Chondrocyte (in vitro differentiated cells): Measurements from ENCODE around the gene NR1I3. TPM values are rescaled to one million over a fixed set of nuclear protein-coding genes. Genes with fewer than 3 reads are reported as not detected.

Experiments
- DNase-seq: peaks from one replicate; pipeline ENCODE4 v3.0.0; 2021; ENCODE audit warnings: mixed read lengths, low spot score
- H3K27ac Mint-ChIP-seq: one replicate; pipeline ENCODE4 v1.8.0; 2021; ENCODE audit warnings: mild to moderate bottlenecking, moderate library complexity, mixed read lengths; ENCODE audit not compliant: unreplicated experiment
- H3K27me3 Mint-ChIP-seq: 2 replicates; pipeline ENCODE4 v1.8.0; 2021; ENCODE audit warnings: low read depth, mixed read lengths
- H3K36me3 Mint-ChIP-seq: 2 replicates; pipeline ENCODE4 v1.8.0; 2021; ENCODE audit warnings: low read depth, mixed read lengths
- H3K4me1 Mint-ChIP-seq: 2 replicates; pipeline ENCODE4 v1.8.0; 2021; ENCODE audit warnings: low read depth, mild to moderate bottlenecking, mixed read lengths
- H3K4me3 Mint-ChIP-seq: one replicate; pipeline ENCODE4 v1.8.0; 2021; ENCODE audit warnings: mild to moderate bottlenecking, moderate library complexity, mixed read lengths; ENCODE audit not compliant: unreplicated experiment
- H3K9me3 Mint-ChIP-seq: 2 replicates; pipeline ENCODE4 v1.8.0; 2021; ENCODE audit warnings: low read depth, mixed read lengths
- CTCF ChIP-seq: fragments of 200-600 bp; sonication (generic); IDR thresholded peaks from 2 replicates; pipeline ENCODE4 v1.5.0; 2021; ENCODE audit warnings: antibody characterized with exemption, mild to moderate bottlenecking, moderate library complexity
- total RNA-seq: library from RNA; stranded (reverse); gene quantifications from 3 replicates; pipeline ENCODE4 v1.2.1, GENCODE V29; 2021

Gene NR1I3
- total RNA-seq, 1 donor from 2014 or later = not detected

GRCh38 chr1:161216945-161217712 is 20.9 kb downstream of the NR1I3 start:
- no peak for TF ChIP-seq CTCF
- H3K4me3 Mint-ChIP-seq = no peak overlapping the region
- no peaks in the 10 kb centered on the region for H3K27me3 Mint-ChIP-seq
- H3K27ac Mint-ChIP-seq = peak overlapping the region; percentile 72
- no peaks in the 10 kb centered on the region for H3K9me3 Mint-ChIP-seq
- H3K4me1 Mint-ChIP-seq = peaks cover 8% of the 10 kb centered on the region
- no peak for DNase-seq
- peaks cover 21% of the 10 kb centered on the region for H3K36me3 Mint-ChIP-seq

- no peak within 1 kb of the TSS for H3K27ac Mint-ChIP-seq
These were observed 22.9 kb downstream of the NR1I3 start, which contains the start of gene FCER1G for GRCh38 chr1:161215076-161215475. TSS of gene FCER1G (plus strand) at chr1:161215295. CDS start at chr1:161215322, 27 bp downstream.

GRCh38 chr1:161214369-161214768 is 23.6 kb downstream of the NR1I3 start:
- no peak for DNase-seq
- Mint-ChIP-seq H3K27me3 (no peaks in the 10 kb centered on the region), H3K27ac (no peak overlapping the region), H3K4me1 (peaks cover 10% of the 10 kb centered on the region), H3K4me3 (no peak overlapping the region), H3K9me3 (no peaks in the 10 kb centered on the region), H3K36me3 (peaks cover 35% of the 10 kb centered on the region)
- no peak for TF ChIP-seq CTCF

More at GRCh38 chr1:161215076-161215475, 22.9 kb downstream of the NR1I3 start, which contains the start of gene FCER1G:
- no peaks in the 10 kb centered on the region for H3K9me3 Mint-ChIP-seq
- no peak within 1 kb of the TSS for H3K4me3 Mint-ChIP-seq
- no peak for DNase-seq
- peaks cover 8% of the 10 kb centered on the region for H3K4me1 Mint-ChIP-seq
- no peaks in the 10 kb centered on the region for H3K27me3 Mint-ChIP-seq
- H3K36me3 Mint-ChIP-seq = peaks cover 29% of the 10 kb centered on the region
- no peak for TF ChIP-seq CTCF

- H3K9me3 Mint-ChIP-seq = no peaks in the 10 kb centered on the region
- no peak overlapping the region for H3K4me3 Mint-ChIP-seq
- H3K27ac Mint-ChIP-seq = no peak overlapping the region
- TF ChIP-seq CTCF = peak; percentile 93
- DNase-seq = no peak
- H3K27me3 Mint-ChIP-seq = no peaks in the 10 kb centered on the region
- H3K4me1 Mint-ChIP-seq = peaks cover 10% of the 10 kb centered on the region
- peaks cover 41% of the 10 kb centered on the region for H3K36me3 Mint-ChIP-seq
These were observed 28.1 kb downstream of the NR1I3 start for GRCh38 chr1:161209790-161210409.

- Mint-ChIP-seq H3K36me3 (peaks cover 29% of the 10 kb centered on the region), H3K9me3 (no peaks in the 10 kb centered on the region), H3K27me3 (no peaks in the 10 kb centered on the region), H3K4me3 (no peak overlapping the region), H3K27ac (no peak overlapping the region), H3K4me1 (peaks cover 29% of the 10 kb centered on the region)
- no peak for TF ChIP-seq CTCF
- DNase-seq = no peak
These were observed 30.8 kb downstream of the NR1I3 start for GRCh38 chr1:161207173-161207572.
